K562 (cell line): ENCODE results near the gene AMPD3. TPM values are rescaled to one million over a fixed set of nuclear protein-coding genes. Genes with fewer than 3 reads are reported as not detected.

Source experiments
- ATAC-seq: fragments of 200-7000 bp; cut with Tn5 transposase; 3 replicates; pipeline ENCODE4 v1.9.1; 2020; ENCODE audit warnings: moderate library complexity
- BruUV-seq: library from RNA; stranded (reverse); fragments of 400-500 nt; replicated peaks from 2 replicates; lab custom pipeline; 2021; lab: Mats Ljungman, UMichigan
- CTCF ChIA-PET: fragments of 300-600 bp; formaldehyde crosslinking; extraction: SDS; loops from one replicate; lab custom pipeline; 2021; ENCODE audit warnings: low intra/inter-chr PET ratio; lab: Yijun Ruan, JAX
- POLR2A ChIA-PET: fragments of 300-600, 350-650 bp; sonication (Branson Sonifier 250); formaldehyde crosslinking; extraction: SDS; loops from one replicate; lab custom pipeline; 2021; ENCODE audit warnings: antibody characterized with exemption, inconsistent platforms; lab: Yijun Ruan, JAX
- DNase-seq, 4 experiments: peaks; one replicate each; pipeline versions ENCODE4 v3.0.0 to v3.0.0-alpha.2; 2011 to 2018; ENCODE audit warnings: low spot score in 3 of 4, mixed read lengths in 3 of 4; ENCODE audit errors: extremely low read depth in 1 of 4
- FAIRE-seq: peaks from 2 replicates; lab custom pipeline; 2011; peaks lifted over from hg19 to GRCh38; lab: Jason Lieb, UNC
- H2AFZ ChIP-seq: 2 replicates; pipeline ENCODE4 v1.6.0; 2011; ENCODE audit warnings: low read depth, low read length, control low read depth, inconsistent platforms
- H3K27ac ChIP-seq: fragments of 200-600 bp; 3 replicates; pipeline ENCODE4 v1.8.0; 2011; ENCODE audit warnings: low read depth, mild to moderate bottlenecking, control low read depth, inconsistent platforms, low read length, moderate library complexity, mixed read lengths; ENCODE audit errors: extremely low read depth
- H3K27me3 ChIP-seq, 2 experiments: fragments of 300-600 bp in 1 of 2; 2 replicates in 1 of 2; 3 replicates in 1 of 2; pipeline versions ENCODE4 v1.6.0 to v1.8.0; 2011; ENCODE audit warnings: inconsistent platforms in 2 of 2, low read length in 2 of 2, mild to moderate bottlenecking in 1 of 2, mixed read lengths in 1 of 2, moderate library complexity in 1 of 2; ENCODE audit not compliant: control insufficient read depth in 2 of 2, insufficient read depth in 2 of 2
- H3K36me3 ChIP-seq: fragments of 300-600 bp; 3 replicates; pipeline ENCODE4 v1.8.0; 2011; ENCODE audit warnings: mild to moderate bottlenecking, low read length, inconsistent platforms; ENCODE audit not compliant: control insufficient read depth, insufficient read depth
- H3K4me1 ChIP-seq, 2 experiments: fragments of 200-600 bp in 1 of 2; replicated peaks in 1 of 2; 2 replicates in 1 of 2; 3 replicates in 1 of 2; pipeline versions ENCODE4 v1.5.1 to v1.8.0; 2011; ENCODE audit warnings: inconsistent platforms in 2 of 2, low read length in 2 of 2, mild to moderate bottlenecking in 1 of 2, mixed read lengths in 1 of 2, moderate library complexity in 1 of 2; ENCODE audit not compliant: control insufficient read depth in 2 of 2, insufficient read depth in 2 of 2
- H3K4me2 ChIP-seq: 2 replicates; pipeline ENCODE4 v1.6.1; 2011; ENCODE audit warnings: low read length, control low read depth, inconsistent platforms, mixed read lengths; ENCODE audit not compliant: insufficient read depth
- H3K4me3 ChIP-seq: fragments of 200-600 bp; sonication (generic), shearing (Covaris generic); 2 replicates; pipeline ENCODE4 v1.5.1; 2016; ENCODE audit warnings: control low read depth, inconsistent platforms
- H3K79me2 ChIP-seq: fragments of 200-600 bp; 3 replicates; pipeline ENCODE4 v1.8.0; 2011; ENCODE audit warnings: low read length, inconsistent platforms; ENCODE audit not compliant: control insufficient read depth, insufficient read depth
- H3K9ac ChIP-seq, 2 experiments: 2 replicates each; pipeline versions ENCODE4 v1.6.0 to v1.6.1; 2011; ENCODE audit warnings: low read depth in 2 of 2, low read length in 2 of 2, control low read depth in 1 of 2, inconsistent platforms in 1 of 2, mild to moderate bottlenecking in 1 of 2, mixed read lengths in 1 of 2; ENCODE audit not compliant: insufficient read depth in 1 of 2
- H3K9me1 ChIP-seq: one replicate; pipeline ENCODE4 v1.6.0; 2011; ENCODE audit warnings: inconsistent platforms, mild to moderate bottlenecking, low read length, moderate library complexity; ENCODE audit not compliant: control insufficient read depth, insufficient read depth
- H3K9me3 ChIP-seq: replicated peaks from 2 replicates; pipeline ENCODE4 v1.5.1; 2011; ENCODE audit warnings: low read depth, low read length, inconsistent platforms; ENCODE audit not compliant: control insufficient read depth, insufficient read depth
- H4K20me1 ChIP-seq: replicated peaks from 2 replicates; pipeline ENCODE4 v1.6.1; 2011; ENCODE audit warnings: low read length, inconsistent platforms, mixed read lengths; ENCODE audit not compliant: control insufficient read depth, insufficient read depth
- CEBPB ChIP-seq: fragments of 450-650 bp; IDR thresholded peaks from 2 replicates; pipeline ENCODE4 v1.6.1; 2016; ENCODE audit warnings: missing genetic modification characterization, missing compliant biosample characterization
- SMARCA5 ChIP-seq: fragments of 450-650 bp; IDR thresholded peaks from 2 replicates; pipeline ENCODE4 v1.6.1; 2016
- SRF ChIP-seq, 2 experiments: fragments of 250-450, 450-650 bp in 1 of 2; sonication (Bioruptor Pico) in 1 of 2; sonication (generic) in 1 of 2; formaldehyde crosslinking; IDR thresholded peaks; 2 replicates each; pipeline versions ENCODE4 v1.5.0 to v1.5.1; 2020 to 2022; ENCODE audit warnings: mild to moderate bottlenecking in 1 of 2, missing genetic modification reagents in 1 of 2
- ZNF436 ChIP-seq: fragments of 250-450, 450-650 bp; sonication (Bioruptor Pico); formaldehyde crosslinking; IDR thresholded peaks from 2 replicates; pipeline ENCODE4 v1.7.0; 2020; ENCODE audit warnings: mild to moderate bottlenecking
- ZZZ3 ChIP-seq: fragments of 450-650 bp; IDR thresholded peaks from 2 replicates; pipeline ENCODE4 v1.6.1; 2016; ENCODE audit warnings: antibody characterized with exemption, mild to moderate bottlenecking, moderate library complexity
- in situ Hi-C: fragments of 300-500 bp; cut with MboI; formaldehyde crosslinking; loops from 4 replicates; pipeline ENCODE4 v1.15.0; 2018; ENCODE audit warnings: inconsistent platforms, mixed read lengths
- intact Hi-C: fragments of 100-400 bp; cut with micrococcal nuclease; formaldehyde crosslinking; loops from 2 replicates; pipeline ENCODE4 v1.14.2; 2022
- polyA plus RNA-seq, 8 experiments: library from polyadenylated mRNA; depleted of rRNA in 4 of 8; stranded (reverse) in 5 of 8; unstranded in 3 of 8; fragments of >200 nt; fragmentation: Nextera tagmentation in 2 of 8; fragmentation: Illumina TruSeq in 1 of 8; extraction: Ambion mirVana in 2 of 8; extraction: Trizol in 1 of 8; gene quantifications; 2 replicates each; pipeline versions ENCODE4 v1.2.1 to v1.2.3, GENCODE V29; 2011 to 2014; ENCODE audit warnings: inconsistent platforms in 1 of 8, missing spikeins in 1 of 8
- total RNA-seq, 7 experiments: library from RNA; depleted of rRNA in 6 of 7; stranded (reverse); fragments of >200 nt in 6 of 7; fragmentation: Illumina TruSeq in 2 of 7; extraction: Trizol in 2 of 7; gene quantifications; 2 replicates each; pipeline versions ENCODE4 v1.2.1 to v1.2.3, GENCODE V29; 2011 to 2021; ENCODE audit warnings: low replicate concordance in 1 of 7
- TF ChIP-seq, protein P1 (sequence below), 2 experiments: fragments of 450-650 bp in 1 of 2; sonication (generic) in 1 of 2; formaldehyde crosslinking; conservative IDR thresholded peaks; 2 replicates each; pipeline versions ENCODE4 v1.4.0 to v1.8.1; 2020 to 2022; ENCODE audit warnings: mild to moderate bottlenecking in 1 of 2, missing genetic modification reagents in 1 of 2
- TF ChIP-seq, protein P2 (sequence below): fragments of 250-450 bp; sonication (Bioruptor Pico); IDR thresholded peaks from 2 replicates; pipeline ENCODE4 v1.8.0; 2021; ENCODE audit warnings: mild to moderate bottlenecking, moderate library complexity
- TF ChIP-seq, protein P3 (sequence below), 2 experiments: fragments of 450-650 bp; formaldehyde crosslinking in 1 of 2; IDR thresholded peaks; 2 replicates each; pipeline versions ENCODE4 v1.4.0 to v1.6.1; 2014 to 2020; ENCODE audit warnings: mild to moderate bottlenecking in 2 of 2, borderline replicate concordance in 1 of 2, low read depth in 1 of 2

AMPD3 gene
- total and polyA plus RNA-seq, 9 of the 15 experiments (the other 6 are each of a cell fraction or from before 2014, with no cell fraction given): 4.4 to 23.6 (median 11.2) TPM

- no peak for TF ChIP-seq CEBPB (tag)
- TF ChIP-seq, protein P1, sequence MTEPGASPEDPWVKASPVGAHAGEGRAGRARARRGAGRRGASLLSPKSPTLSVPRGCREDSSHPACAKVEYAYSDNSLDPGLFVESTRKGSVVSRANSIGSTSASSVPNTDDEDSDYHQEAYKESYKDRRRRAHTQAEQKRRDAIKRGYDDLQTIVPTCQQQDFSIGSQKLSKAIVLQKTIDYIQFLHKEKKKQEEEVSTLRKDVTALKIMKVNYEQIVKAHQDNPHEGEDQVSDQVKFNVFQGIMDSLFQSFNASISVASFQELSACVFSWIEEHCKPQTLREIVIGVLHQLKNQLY (CRISPR knock-in tag; conservative IDR thresholded peaks at IDR 0.05): no peak
- TF ChIP-seq SMARCA5: no peak
- TF ChIP-seq, protein P2, sequence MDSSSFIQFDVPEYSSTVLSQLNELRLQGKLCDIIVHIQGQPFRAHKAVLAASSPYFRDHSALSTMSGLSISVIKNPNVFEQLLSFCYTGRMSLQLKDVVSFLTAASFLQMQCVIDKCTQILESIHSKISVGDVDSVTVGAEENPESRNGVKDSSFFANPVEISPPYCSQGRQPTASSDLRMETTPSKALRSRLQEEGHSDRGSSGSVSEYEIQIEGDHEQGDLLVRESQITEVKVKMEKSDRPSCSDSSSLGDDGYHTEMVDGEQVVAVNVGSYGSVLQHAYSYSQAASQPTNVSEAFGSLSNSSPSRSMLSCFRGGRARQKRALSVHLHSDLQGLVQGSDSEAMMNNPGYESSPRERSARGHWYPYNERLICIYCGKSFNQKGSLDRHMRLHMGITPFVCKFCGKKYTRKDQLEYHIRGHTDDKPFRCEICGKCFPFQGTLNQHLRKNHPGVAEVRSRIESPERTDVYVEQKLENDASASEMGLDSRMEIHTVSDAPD (CRISPR knock-in tag): no peak
- TF ChIP-seq ZZZ3: no peak
- TF ChIP-seq SRF (CRISPR knock-in tag; IDR thresholded peaks at IDR 0.05): no peak
Measured at GRCh38 chr11:10456519-10456918, 1.5 kb downstream of the AMPD3 start (continued).

- peak overlapping the region; percentile 75 to 84; a peak in 3 of 4 replicates for H3K9ac ChIP-seq
- ATAC-seq (no peak), DNase-seq (no peak), FAIRE-seq (no peak)
- no peaks in the 10 kb centered on the region for H3K27me3 ChIP-seq
- no peak for TF ChIP-seq ZNF436
- TF ChIP-seq, protein P3, sequence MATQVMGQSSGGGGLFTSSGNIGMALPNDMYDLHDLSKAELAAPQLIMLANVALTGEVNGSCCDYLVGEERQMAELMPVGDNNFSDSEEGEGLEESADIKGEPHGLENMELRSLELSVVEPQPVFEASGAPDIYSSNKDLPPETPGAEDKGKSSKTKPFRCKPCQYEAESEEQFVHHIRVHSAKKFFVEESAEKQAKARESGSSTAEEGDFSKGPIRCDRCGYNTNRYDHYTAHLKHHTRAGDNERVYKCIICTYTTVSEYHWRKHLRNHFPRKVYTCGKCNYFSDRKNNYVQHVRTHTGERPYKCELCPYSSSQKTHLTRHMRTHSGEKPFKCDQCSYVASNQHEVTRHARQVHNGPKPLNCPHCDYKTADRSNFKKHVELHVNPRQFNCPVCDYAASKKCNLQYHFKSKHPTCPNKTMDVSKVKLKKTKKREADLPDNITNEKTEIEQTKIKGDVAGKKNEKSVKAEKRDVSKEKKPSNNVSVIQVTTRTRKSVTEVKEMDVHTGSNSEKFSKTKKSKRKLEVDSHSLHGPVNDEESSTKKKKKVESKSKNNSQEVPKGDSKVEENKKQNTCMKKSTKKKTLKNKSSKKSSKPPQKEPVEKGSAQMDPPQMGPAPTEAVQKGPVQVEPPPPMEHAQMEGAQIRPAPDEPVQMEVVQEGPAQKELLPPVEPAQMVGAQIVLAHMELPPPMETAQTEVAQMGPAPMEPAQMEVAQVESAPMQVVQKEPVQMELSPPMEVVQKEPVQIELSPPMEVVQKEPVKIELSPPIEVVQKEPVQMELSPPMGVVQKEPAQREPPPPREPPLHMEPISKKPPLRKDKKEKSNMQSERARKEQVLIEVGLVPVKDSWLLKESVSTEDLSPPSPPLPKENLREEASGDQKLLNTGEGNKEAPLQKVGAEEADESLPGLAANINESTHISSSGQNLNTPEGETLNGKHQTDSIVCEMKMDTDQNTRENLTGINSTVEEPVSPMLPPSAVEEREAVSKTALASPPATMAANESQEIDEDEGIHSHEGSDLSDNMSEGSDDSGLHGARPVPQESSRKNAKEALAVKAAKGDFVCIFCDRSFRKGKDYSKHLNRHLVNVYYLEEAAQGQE (IDR thresholded peaks at IDR 0.05; ENCODE audit: borderline replicate concordance): 0 out of 2 replicates have a peak, but pooled peaks have one; percentile 25
- TF ChIP-seq, protein P3 (CRISPR knock-in tag; IDR thresholded peaks at IDR 0.05; ENCODE audit: low read depth): no peak
- H3K9me1 ChIP-seq: no peaks in the 10 kb centered on the region
- in situ Hi-C loops: no loop called here
- H3K4me2 ChIP-seq: peak overlapping the region; percentile 90
- peaks cover 54% of the 10 kb centered on the region for H3K79me2 ChIP-seq
- no peak overlapping the region for H2AFZ ChIP-seq
- no TSS peak for BruUV-seq
- H3K27ac ChIP-seq: no peak overlapping the region; the same call in 1 of the 3 replicates
- H3K9me3 ChIP-seq: no peaks in the 10 kb centered on the region
- intact Hi-C loops: loop anchor here (5.0 kb wide), 4 partner anchors 34 to 194 kb away; no protein-coding TSS in a partner anchor
- peaks cover 20% of the 10 kb centered on the region; the same call in 2 of the 3 replicates for H3K36me3 ChIP-seq
- ChIA-PET POLR2A (interaction anchor here (0.6 to 1.4 kb wide), 4 partner anchors 10 to 233 kb away, joined by 3 to 6 read pairs (median 4); no protein-coding TSS in a partner anchor), CTCF (no interaction called here)
- H3K4me1 ChIP-seq: peaks cover 37 to 41% of the 10 kb centered on the region in 2 experiments
- H3K4me3 ChIP-seq: peak overlapping the region; percentile 49
- H4K20me1 ChIP-seq: no peaks in the 10 kb centered on the region
Measured at GRCh38 chr11:10457901-10458300, 2.8 kb downstream of the AMPD3 start.
